ENCODE data around the gene COL24A1. TPM values are rescaled to one million over a fixed set of nuclear protein-coding genes. Genes with fewer than 3 reads are reported as not detected.

The COL24A1 gene
- total and polyA plus RNA-seq, 2 donors (not counting 3 experiments of a cell fraction or from before 2014, with no cell fraction given) = 0.03 TPM; not detected in 1

DNA sequence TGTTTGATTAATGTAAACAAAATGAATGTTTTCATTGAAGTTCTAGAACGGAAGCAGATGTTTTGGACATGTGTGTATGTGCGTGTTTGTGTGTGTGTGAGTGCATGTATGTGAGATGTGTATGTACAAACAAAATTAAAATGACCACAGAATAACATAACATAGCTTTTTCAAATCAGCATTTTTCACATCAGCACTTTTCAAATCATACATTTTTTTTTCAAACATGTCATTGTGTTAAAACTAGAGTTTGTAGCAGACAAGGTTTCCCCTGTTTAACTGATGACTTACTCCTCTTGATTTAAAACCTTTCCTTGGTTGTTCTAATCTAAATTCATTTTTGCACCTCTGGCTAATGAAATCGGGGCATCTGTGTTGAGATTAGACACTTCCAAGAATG lies 412.8 kb downstream of the COL24A1 start:
- Histone ChIP-seq H3K27me3 (ENCODE audit: control insufficient read depth in 2 of 2, insufficient read depth in 2 of 2, low read length in 2 of 2) (peaks cover 4 to 5% of the 10 kb centered on the region in 2 experiments), H3K4me1 (ENCODE audit: control insufficient read depth, extremely low read depth, insufficient read depth, low read length) (no peaks in the 10 kb centered on the region), H3K36me3 (ENCODE audit: control insufficient read depth in 2 of 2, extremely low read depth in 1 of 2, insufficient read depth in 2 of 2, low read length in 2 of 2) (no peaks in the 10 kb centered on the region), H3K79me2 (ENCODE audit: control insufficient read depth, insufficient read depth, low read length) (no peaks in the 10 kb centered on the region), H2AFZ (ENCODE audit: low read depth, low read length) (no peak overlapping the region), H3K9me1 (replicated peaks; ENCODE audit: control insufficient read depth, extremely low read depth, insufficient read depth, low read length) (no peaks in the 10 kb centered on the region), H3K4me2 (ENCODE audit: insufficient read depth, low read length) (no peak overlapping the region), H3K9me3 (replicated peaks; ENCODE audit: control insufficient read depth, insufficient read depth, low read length) (no peaks in the 10 kb centered on the region), H4K20me1 (replicated peaks; ENCODE audit: control insufficient read depth, extremely low read depth, insufficient read depth, low read length) (no peaks in the 10 kb centered on the region), H3K9ac (replicated peaks; ENCODE audit: extremely low read depth, insufficient read depth, low read length) (no peak overlapping the region), H3K27ac (ENCODE audit: insufficient read depth, low read depth, low read length) (no peak overlapping the region), H3K4me3 (replicated peaks in 1 of 3; ENCODE audit: insufficient read depth in 1 of 3, low read depth in 1 of 3, low read length in 3 of 3) (no peak overlapping the region)
- ChIA-PET CTCF (no interaction called here), POLR2A (no interaction called here)
- TF ChIP-seq FOS (IDR thresholded peaks at IDR 0.05; ENCODE audit: borderline replicate concordance, insufficient read depth, low read length) (no peak), MYC (IDR thresholded peaks at IDR 0.05; ENCODE audit: low read depth, low read length) (no peak)
- TF ChIP-seq, protein P1, sequence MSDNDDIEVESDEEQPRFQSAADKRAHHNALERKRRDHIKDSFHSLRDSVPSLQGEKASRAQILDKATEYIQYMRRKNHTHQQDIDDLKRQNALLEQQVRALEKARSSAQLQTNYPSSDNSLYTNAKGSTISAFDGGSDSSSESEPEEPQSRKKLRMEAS (IDR thresholded peaks at IDR 0.05; ENCODE audit: insufficient read depth, insufficient read length) = no peak
- FAIRE-seq = no peak
- no TSS peak for BruUV-seq (replicated peaks)
- dilution Hi-C loops (cut with MboI; ENCODE audit: extremely low pct_ligation_motif_present, low sequenced_read_pairs) (no loop called here), intact Hi-C loops (cut with micrococcal nuclease) (no loop called here)
- no peak for DNase-seq (ENCODE audit: low read depth, low spot score)

DNA sequence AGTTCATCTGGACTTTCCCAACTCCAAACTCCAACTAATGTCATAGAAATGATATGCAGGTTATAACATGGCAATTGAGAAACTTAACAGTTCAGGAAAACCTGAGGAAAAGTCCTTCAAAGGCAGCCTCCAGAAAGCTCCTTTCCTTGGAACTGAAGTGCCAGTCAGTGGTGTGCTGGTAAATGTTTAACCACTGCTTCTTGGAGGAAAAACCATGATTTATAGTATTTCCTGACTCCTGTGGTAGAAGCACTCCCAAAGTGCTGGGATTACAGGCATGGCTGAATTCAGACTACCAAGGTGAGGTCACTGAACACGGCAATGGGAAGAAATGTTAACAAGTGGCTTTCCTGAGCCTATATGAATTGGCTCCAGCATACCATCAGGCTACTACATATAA lies 421.6 kb downstream of the COL24A1 start:
- no peaks in the 10 kb centered on the region for H3K4me1 ChIP-seq (ENCODE audit: control insufficient read depth, extremely low read depth, insufficient read depth, low read length)
- BruUV-seq (replicated peaks) = no TSS peak
- H3K79me2 ChIP-seq (ENCODE audit: control insufficient read depth, insufficient read depth, low read length) = no peaks in the 10 kb centered on the region
- dilution Hi-C loops (cut with MboI; ENCODE audit: extremely low pct_ligation_motif_present, low sequenced_read_pairs) (no loop called here), intact Hi-C loops (cut with micrococcal nuclease) (no loop called here)
- H3K9me3 ChIP-seq (replicated peaks; ENCODE audit: control insufficient read depth, insufficient read depth, low read length) = no peaks in the 10 kb centered on the region
- H3K36me3 ChIP-seq (ENCODE audit: control insufficient read depth in 2 of 2, extremely low read depth in 1 of 2, insufficient read depth in 2 of 2, low read length in 2 of 2) = no peaks in the 10 kb centered on the region
- H4K20me1 ChIP-seq (replicated peaks; ENCODE audit: control insufficient read depth, extremely low read depth, insufficient read depth, low read length) = no peaks in the 10 kb centered on the region
- no peak overlapping the region for H3K9ac ChIP-seq (replicated peaks; ENCODE audit: extremely low read depth, insufficient read depth, low read length)
- H3K27ac ChIP-seq (ENCODE audit: insufficient read depth, low read depth, low read length) = no peak overlapping the region
- H3K4me3 ChIP-seq (replicated peaks in 1 of 3; ENCODE audit: insufficient read depth in 1 of 3, low read depth in 1 of 3, low read length in 3 of 3) = no peak overlapping the region
- DNase-seq (ENCODE audit: low read depth, low spot score) (no peak), FAIRE-seq (no peak)
- no peak overlapping the region for H3K4me2 ChIP-seq (ENCODE audit: insufficient read depth, low read length)
- no peak overlapping the region for H2AFZ ChIP-seq (ENCODE audit: low read depth, low read length)
- no peak for TF ChIP-seq POLR2AphosphoS5 (IDR thresholded peaks at IDR 0.05; ENCODE audit: insufficient read depth, low read depth, low read length)
- no peak for TF ChIP-seq GATA2 (IDR thresholded peaks at IDR 0.05; ENCODE audit: insufficient read depth, insufficient read length, low read depth, low read length)
- TF ChIP-seq JUN (IDR thresholded peaks at IDR 0.05; ENCODE audit: borderline replicate concordance, insufficient read depth, insufficient read length, low read depth) = no peak
- no peak for TF ChIP-seq EZH2 (IDR thresholded peaks at IDR 0.05; ENCODE audit: borderline replicate concordance, low read depth, low read length, severe bottlenecking)
- no peak for TF ChIP-seq MYC (IDR thresholded peaks at IDR 0.05; ENCODE audit: low read depth, low read length)
- TF ChIP-seq, protein P1 (IDR thresholded peaks at IDR 0.05; ENCODE audit: insufficient read depth, insufficient read length) = no peak
- TF ChIP-seq, protein P2, sequence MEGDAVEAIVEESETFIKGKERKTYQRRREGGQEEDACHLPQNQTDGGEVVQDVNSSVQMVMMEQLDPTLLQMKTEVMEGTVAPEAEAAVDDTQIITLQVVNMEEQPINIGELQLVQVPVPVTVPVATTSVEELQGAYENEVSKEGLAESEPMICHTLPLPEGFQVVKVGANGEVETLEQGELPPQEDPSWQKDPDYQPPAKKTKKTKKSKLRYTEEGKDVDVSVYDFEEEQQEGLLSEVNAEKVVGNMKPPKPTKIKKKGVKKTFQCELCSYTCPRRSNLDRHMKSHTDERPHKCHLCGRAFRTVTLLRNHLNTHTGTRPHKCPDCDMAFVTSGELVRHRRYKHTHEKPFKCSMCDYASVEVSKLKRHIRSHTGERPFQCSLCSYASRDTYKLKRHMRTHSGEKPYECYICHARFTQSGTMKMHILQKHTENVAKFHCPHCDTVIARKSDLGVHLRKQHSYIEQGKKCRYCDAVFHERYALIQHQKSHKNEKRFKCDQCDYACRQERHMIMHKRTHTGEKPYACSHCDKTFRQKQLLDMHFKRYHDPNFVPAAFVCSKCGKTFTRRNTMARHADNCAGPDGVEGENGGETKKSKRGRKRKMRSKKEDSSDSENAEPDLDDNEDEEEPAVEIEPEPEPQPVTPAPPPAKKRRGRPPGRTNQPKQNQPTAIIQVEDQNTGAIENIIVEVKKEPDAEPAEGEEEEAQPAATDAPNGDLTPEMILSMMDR (IDR thresholded peaks at IDR 0.05; ENCODE audit: extremely low read depth in 1 of 2, insufficient read depth in 1 of 2, low read depth in 1 of 2, low read length in 2 of 2) = no peak
- TF ChIP-seq FOS (IDR thresholded peaks at IDR 0.05; ENCODE audit: borderline replicate concordance, insufficient read depth, low read length) = no peak
- no peak for TF ChIP-seq POLR2A (IDR thresholded peaks at IDR 0.05; ENCODE audit: low read depth, low read length)
- CTCF ChIA-PET = interaction anchor here (0.8 kb wide), 1 partner anchor 27 kb away, joined by 3 read pairs; the partner anchor contains the start of gene ZNHIT6
- H3K27me3 ChIP-seq (ENCODE audit: control insufficient read depth in 2 of 2, insufficient read depth in 2 of 2, low read length in 2 of 2) = peaks cover 2 to 8% of the 10 kb centered on the region in 2 experiments
- POLR2A ChIA-PET = no interaction called here
- H3K9me1 ChIP-seq (replicated peaks; ENCODE audit: control insufficient read depth, extremely low read depth, insufficient read depth, low read length) = no peaks in the 10 kb centered on the region

Measured in endothelial cell of umbilical vein (primary cell).